ENCODE data around the gene RGS7BP. TPM values are rescaled to one million over a fixed set of nuclear protein-coding genes. Genes with fewer than 3 reads are reported as not detected.

Gene RGS7BP
- total RNA-seq, 1 experiment from 2014 or later, result not detected

DNA sequence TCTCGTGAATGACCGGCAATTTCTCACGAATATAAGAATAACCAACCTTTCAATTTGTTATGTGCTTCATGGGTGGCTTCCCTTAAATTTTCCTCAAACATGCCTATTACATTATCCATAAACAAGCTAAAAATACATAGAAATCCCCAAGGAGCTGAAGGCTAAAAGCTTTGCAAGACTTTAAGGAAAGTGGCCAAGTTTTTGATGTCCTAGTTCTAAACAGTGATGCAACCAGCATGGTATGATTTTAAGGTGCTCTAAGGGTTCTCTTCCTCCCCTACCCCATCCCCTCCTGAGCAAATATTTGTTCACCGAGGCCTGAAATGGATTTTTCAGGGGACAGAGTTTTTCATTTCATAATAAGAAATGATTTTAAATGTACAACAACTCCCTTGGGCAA lies 79.8 kb downstream of the RGS7BP start:
- ChIA-PET RAD21 (ENCODE audit: low non-redundant PET in 1 of 2, low total read pairs in 2 of 2, uncharacterized antibody in 2 of 2, unreplicated experiment in 2 of 2) (no interaction called here), POLR2A (no interaction called here), CTCF (no interaction called here)
- H3K4me3 ChIP-seq (replicated peaks in 1 of 2; ENCODE audit: low read depth in 1 of 2, low read length in 2 of 2), result no peak overlapping the region
- intact Hi-C loops (cut with micrococcal nuclease), result no loop called here
- no peaks in the 10 kb centered on the region for H3K36me3 ChIP-seq (ENCODE audit: control insufficient read depth in 1 of 2, insufficient read depth in 2 of 2, low read length in 2 of 2)
- peaks cover 11% of the 10 kb centered on the region; the same call in 1 of the 2 replicates for H3K27me3 ChIP-seq (ENCODE audit: insufficient read depth, low read length)
- no peak overlapping the region for H3K9ac ChIP-seq (ENCODE audit: low read length)
- ATAC-seq (no peak), DNase-seq (ENCODE audit: low read depth, low spot score) (no peak)
- no peaks in the 10 kb centered on the region for H3K9me2 ChIP-seq (ENCODE audit: insufficient read depth)
- H2AFZ ChIP-seq (ENCODE audit: low read depth, low read length, poor library complexity, severe bottlenecking), result no peak overlapping the region
- no peak overlapping the region for H3K4me2 ChIP-seq (ENCODE audit: low read length)
- no peak for TF ChIP-seq ZNF274 (IDR thresholded peaks at IDR 0.05; ENCODE audit: low read depth, low read length)
- H3K4me1 ChIP-seq (ENCODE audit: control insufficient read depth in 1 of 2, insufficient read depth in 2 of 2, low read length in 2 of 2), result no peaks in the 10 kb centered on the region
- no peaks in the 10 kb centered on the region for H3K9me3 ChIP-seq (ENCODE audit: control insufficient read depth in 1 of 2, insufficient read depth in 1 of 2, low read depth in 1 of 2, low read length in 2 of 2)
- no peaks in the 10 kb centered on the region for H4K20me1 ChIP-seq (ENCODE audit: insufficient read depth)
- BruUV-seq (replicated peaks), result no TSS peak
- H3K27ac ChIP-seq (ENCODE audit: low read depth, low read length), result no peak overlapping the region
- H3K79me2 ChIP-seq (ENCODE audit: insufficient read depth, low read length), result no peaks in the 10 kb centered on the region

DNA sequence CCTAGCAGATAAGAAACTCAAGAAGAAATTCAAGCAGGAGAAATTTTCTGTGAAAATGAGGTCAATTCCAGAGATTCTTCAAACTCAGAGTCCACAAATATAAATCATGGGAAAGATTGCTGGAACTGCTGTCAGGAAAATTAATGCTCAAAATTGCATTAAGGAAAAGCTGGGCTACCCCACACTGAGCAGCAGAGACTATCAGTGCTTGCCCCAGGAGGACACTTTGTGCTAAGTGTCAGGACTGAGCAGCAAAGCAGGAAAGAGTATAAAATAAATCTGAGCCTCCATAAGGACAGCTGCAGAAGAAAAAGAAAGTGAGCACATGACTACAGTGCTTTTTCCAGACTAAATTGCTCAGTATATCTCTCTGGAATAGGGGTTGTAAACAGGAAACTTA lies 81.6 kb downstream of the RGS7BP start:
- H2AFZ ChIP-seq (ENCODE audit: low read depth, low read length, poor library complexity, severe bottlenecking), result no peak overlapping the region
- no peaks in the 10 kb centered on the region for H3K9me3 ChIP-seq (ENCODE audit: control insufficient read depth in 1 of 2, insufficient read depth in 1 of 2, low read depth in 1 of 2, low read length in 2 of 2)
- H3K9ac ChIP-seq (ENCODE audit: low read length), result no peak overlapping the region
- TF ChIP-seq POLR2A (IDR thresholded peaks at IDR 0.05; ENCODE audit: borderline replicate concordance, extremely low read depth, insufficient read depth, insufficient read length) (no peak), EGR1 (IDR thresholded peaks at IDR 0.05; ENCODE audit: low read depth) (no peak)
- intact Hi-C loops (cut with micrococcal nuclease), result no loop called here
- ChIA-PET RAD21 (ENCODE audit: low non-redundant PET in 1 of 2, low total read pairs in 2 of 2, uncharacterized antibody in 2 of 2, unreplicated experiment in 2 of 2) (no interaction called here), CTCF (no interaction called here), POLR2A (no interaction called here)
- no peaks in the 10 kb centered on the region for H3K36me3 ChIP-seq (ENCODE audit: control insufficient read depth in 1 of 2, insufficient read depth in 2 of 2, low read length in 2 of 2)
- H3K27ac ChIP-seq (ENCODE audit: low read depth, low read length), result no peak overlapping the region
- no peaks in the 10 kb centered on the region for H3K9me2 ChIP-seq (ENCODE audit: insufficient read depth)
- H4K20me1 ChIP-seq (ENCODE audit: insufficient read depth), result no peaks in the 10 kb centered on the region
- no peaks in the 10 kb centered on the region for H3K4me1 ChIP-seq (ENCODE audit: control insufficient read depth in 1 of 2, insufficient read depth in 2 of 2, low read length in 2 of 2)
- DNase-seq (ENCODE audit: low read depth, low spot score), result no peak
- H3K27me3 ChIP-seq (ENCODE audit: insufficient read depth, low read length), result 0 out of 2 replicates have a peak, but pooled peaks cover 11% of the 10 kb centered on the region
- no TSS peak for BruUV-seq (replicated peaks)
- ATAC-seq, result no peak
- no peak overlapping the region for H3K4me3 ChIP-seq (replicated peaks in 1 of 2; ENCODE audit: low read depth in 1 of 2, low read length in 2 of 2)
- no peak overlapping the region for H3K4me2 ChIP-seq (ENCODE audit: low read length)
- no peaks in the 10 kb centered on the region for H3K79me2 ChIP-seq (ENCODE audit: insufficient read depth, low read length)

DNA sequence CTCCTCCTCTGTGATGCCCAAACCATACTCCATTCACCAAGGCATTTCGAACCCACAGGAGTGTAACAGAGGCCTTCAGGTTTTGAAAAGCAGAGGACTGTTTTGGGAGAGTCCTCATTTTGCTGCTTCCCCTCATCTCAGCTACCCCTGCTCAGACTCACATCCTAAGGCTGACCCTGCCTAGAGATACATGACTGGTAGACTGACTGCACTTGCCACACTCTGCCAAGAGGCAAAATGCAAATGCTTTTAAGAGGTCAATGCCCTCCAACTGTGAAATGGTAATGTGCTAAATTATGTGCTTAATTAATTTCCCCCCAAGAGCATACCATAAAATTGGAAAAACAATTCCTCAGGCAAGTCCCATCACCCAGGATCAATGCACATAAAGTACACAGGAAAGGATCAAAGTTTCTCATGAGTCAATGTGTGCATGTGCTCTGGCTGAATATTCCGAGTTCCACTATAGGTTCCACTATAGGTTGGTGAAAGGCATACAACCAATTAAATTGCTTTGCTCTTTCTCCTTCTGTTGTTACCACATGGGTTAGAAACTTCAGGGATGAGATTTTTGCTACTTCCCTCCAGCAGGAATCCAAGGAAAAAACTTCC lies 87.0 kb downstream of the RGS7BP start:
- Histone ChIP-seq H3K9ac (ENCODE audit: low read length) (no peak overlapping the region), H3K36me3 (ENCODE audit: control insufficient read depth in 1 of 2, insufficient read depth in 2 of 2, low read length in 2 of 2) (no peaks in the 10 kb centered on the region), H3K27ac (ENCODE audit: low read depth, low read length) (no peak overlapping the region), H3K4me1 (ENCODE audit: control insufficient read depth in 1 of 2, insufficient read depth in 2 of 2, low read length in 2 of 2) (no peaks in the 10 kb centered on the region), H3K9me2 (ENCODE audit: insufficient read depth) (no peaks in the 10 kb centered on the region), H2AFZ (ENCODE audit: low read depth, low read length, poor library complexity, severe bottlenecking) (no peak overlapping the region), H3K4me2 (ENCODE audit: low read length) (no peak overlapping the region), H3K27me3 (ENCODE audit: insufficient read depth, low read length) (0 out of 2 replicates have a peak, but pooled peaks cover 4% of the 10 kb centered on the region), H3K9me3 (ENCODE audit: control insufficient read depth in 1 of 2, insufficient read depth in 1 of 2, low read depth in 1 of 2, low read length in 2 of 2) (no peaks in the 10 kb centered on the region), H4K20me1 (ENCODE audit: insufficient read depth) (no peaks in the 10 kb centered on the region), H3K4me3 (replicated peaks in 1 of 2; ENCODE audit: low read depth in 1 of 2, low read length in 2 of 2) (no peak overlapping the region), H3K79me2 (ENCODE audit: insufficient read depth, low read length) (no peaks in the 10 kb centered on the region)
- DNase-seq (ENCODE audit: low read depth, low spot score), result no peak
- TF ChIP-seq CEBPB (IDR thresholded peaks at IDR 0.05; ENCODE audit: low read depth) (no peak), ZNF274 (IDR thresholded peaks at IDR 0.05; ENCODE audit: low read depth, low read length) (no peak), EZH2phosphoT487 (IDR thresholded peaks at IDR 0.05; ENCODE audit: borderline replicate concordance) (no peak), ELF1 (IDR thresholded peaks at IDR 0.05; ENCODE audit: borderline replicate concordance, low read depth) (no peak), EZH2 (IDR thresholded peaks at IDR 0.05) (no peak), SRF (IDR thresholded peaks at IDR 0.05; ENCODE audit: low read depth) (no peak), EGR1 (IDR thresholded peaks at IDR 0.05; ENCODE audit: low read depth) (no peak)
- POLR2A ChIA-PET, result no interaction called here
- RAD21 ChIA-PET (ENCODE audit: low non-redundant PET in 1 of 2, low total read pairs in 2 of 2, uncharacterized antibody in 2 of 2, unreplicated experiment in 2 of 2), result no interaction called here
- intact Hi-C loops (cut with micrococcal nuclease), result no loop called here
- no peak for ATAC-seq
- no TSS peak for BruUV-seq (replicated peaks)
- CTCF ChIA-PET, result no interaction called here
